Fibroblast of upper back skin (primary cell): ENCODE data around the gene MINDY2.
"Not testable (repeated sequence)": the region's sequence is repeated elsewhere in the genome, so short reads cannot be mapped to it uniquely, and the experiment has no call there.

Source experiments
- DNase-seq: peaks from one replicate; pipeline ENCODE4 v3.0.0-alpha.2; 2013

The MINDY2 gene

GRCh38 chr15:58833681-58834426, 62.8 kb downstream of the MINDY2 start:
- not testable (repeated sequence) for DNase-seq

GRCh38 chr15:58839485-58839884, 68.4 kb downstream of the MINDY2 start:
- peak; percentile 3 for DNase-seq

- peak; percentile 6 for DNase-seq
Measured at GRCh38 chr15:58840048-58840447, 68.9 kb downstream of the MINDY2 start.

DNA sequence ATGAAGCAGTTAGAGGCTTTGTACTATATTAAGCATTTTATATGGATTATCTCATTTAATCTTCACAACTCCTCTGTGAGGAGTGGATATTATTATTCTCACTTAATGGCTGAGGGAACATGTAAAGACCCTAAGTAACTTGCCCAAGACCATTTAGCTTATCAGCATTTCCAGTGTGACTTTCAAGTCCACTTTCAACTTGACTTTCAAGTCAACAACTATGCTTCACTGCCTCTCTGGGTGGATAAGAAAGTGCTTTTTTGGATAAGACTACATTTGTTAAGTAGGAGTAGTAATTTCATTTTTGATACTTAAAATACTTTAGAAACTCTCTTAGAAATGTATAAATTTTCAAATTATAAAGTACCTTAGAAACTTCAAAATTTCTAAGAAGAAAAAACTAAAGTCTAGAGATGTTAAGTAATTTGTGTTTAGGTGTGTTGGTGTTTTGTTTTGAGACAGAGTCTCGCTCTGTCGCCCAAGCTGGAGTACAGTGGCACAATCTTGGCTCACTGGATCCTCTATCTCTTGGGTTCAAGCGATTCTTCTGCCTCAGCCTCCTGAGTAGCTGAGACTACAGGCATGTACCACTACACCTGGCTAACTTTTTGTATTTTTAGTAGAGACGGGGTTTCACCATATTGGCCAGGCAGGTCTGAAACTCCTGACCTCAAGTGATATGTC, 71.8 kb downstream of the MINDY2 start:
- no peak for DNase-seq

DNA sequence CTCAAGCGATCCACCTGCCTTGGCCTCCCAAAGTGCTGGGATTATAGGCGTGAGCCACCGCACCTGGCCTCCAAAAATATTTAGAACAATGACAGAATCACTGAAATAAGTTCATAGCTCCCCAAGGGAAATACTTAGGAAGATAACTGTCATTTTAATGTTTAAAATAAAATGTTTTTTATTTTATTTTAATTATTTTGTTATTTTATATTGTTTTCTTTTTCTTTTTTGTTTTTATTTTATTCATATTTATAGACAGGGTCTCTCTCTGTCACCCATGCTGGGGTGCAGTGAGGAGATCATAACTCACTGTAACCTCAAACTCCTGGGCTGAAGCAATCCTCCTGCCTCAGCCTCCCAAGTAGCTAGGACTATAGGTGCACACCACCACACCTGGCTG, 80.1 kb downstream of the MINDY2 start:
- DNase-seq = not testable (repeated sequence)

DNA sequence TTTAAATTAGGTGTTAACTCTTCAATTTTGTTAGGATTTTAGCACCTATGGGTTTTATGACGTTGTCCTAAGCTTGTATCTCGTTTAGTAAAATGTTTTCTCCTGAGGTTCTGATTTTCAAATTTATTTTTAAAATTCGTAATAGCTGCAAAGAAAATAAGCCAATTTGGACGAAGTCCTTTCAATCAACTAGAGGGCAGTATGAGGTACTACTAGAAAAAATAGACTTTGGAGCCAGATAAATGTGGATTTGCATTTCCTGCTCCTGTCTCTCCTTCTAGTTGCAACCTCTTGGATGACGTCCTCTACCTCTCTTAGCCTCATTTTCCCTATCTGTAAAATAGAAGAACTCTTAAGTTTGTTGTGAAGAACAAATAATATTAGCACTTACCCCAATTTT, 81.2 kb downstream of the MINDY2 start:
- DNase-seq = no peak

GRCh38 chr15:58854593-58854992, 83.5 kb downstream of the MINDY2 start:
- no peak for DNase-seq

- DNase-seq = peak; percentile 85
Measured at GRCh38 chr15:58856086-58856485, 85.0 kb downstream of the MINDY2 start.

DNA sequence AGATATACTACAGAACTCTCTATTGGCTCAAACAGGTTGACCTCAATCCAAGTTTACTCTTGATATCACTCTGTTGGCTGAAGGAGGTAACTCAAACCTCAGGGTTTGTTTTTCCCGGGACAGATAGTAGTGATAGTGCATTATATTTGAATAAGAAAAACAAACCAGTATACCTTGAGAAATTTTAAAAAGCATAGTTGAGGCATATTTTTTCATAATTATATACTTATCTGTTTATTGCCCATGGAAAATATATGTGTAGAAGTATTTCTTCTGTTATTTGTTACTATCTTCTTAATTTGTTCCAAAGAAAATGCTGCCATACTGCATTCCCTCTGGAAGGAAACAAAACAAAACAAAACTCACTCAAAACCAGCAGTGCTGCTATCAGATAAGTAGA, 85.5 kb downstream of the MINDY2 start:
- DNase-seq = not testable (repeated sequence)

GRCh38 chr15:58862326-58862725, 91.2 kb downstream of the MINDY2 start:
- no peak for DNase-seq

DNA sequence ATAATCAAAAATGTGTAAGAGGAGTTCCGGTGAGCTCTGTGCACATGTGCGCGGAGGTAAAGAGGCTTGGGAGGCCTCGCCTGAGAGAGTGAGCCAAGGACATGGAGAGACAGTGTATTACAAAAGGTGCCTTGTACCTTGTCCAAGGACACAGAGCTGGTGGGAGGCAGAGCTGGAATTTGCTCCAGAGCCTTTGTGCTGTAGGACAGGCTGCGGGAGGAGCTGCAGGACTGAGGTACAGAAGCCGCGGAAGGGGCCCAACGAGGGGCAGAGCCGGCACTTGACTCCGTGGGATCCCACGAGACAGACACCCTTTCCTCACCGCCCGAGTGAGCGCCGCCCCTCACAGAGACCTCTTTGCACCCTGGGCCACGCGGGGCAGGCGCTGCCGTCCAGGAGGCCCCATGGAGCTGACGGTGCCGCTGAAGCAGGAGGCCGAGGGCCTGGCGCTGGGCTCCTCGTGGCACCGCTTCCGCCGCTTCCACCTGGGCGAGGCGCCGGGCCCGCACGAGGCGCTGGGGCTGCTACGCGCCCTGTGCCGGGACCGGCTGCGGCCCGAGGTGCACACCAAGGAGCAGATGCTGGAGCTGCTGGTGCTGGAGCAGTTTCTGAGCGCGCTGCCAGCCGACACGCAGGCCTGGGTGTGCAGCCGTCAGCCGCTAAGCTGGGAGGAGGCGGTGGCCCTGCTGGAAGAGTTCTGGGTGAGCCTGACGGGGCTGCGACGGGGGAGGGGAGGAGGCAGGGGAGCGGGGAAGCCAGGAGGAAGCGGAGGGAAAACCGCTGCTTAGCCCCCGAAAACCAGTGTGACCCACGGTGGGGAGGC, 93.7 kb downstream of the MINDY2 start:
- peak; percentile 26 for DNase-seq

DNA sequence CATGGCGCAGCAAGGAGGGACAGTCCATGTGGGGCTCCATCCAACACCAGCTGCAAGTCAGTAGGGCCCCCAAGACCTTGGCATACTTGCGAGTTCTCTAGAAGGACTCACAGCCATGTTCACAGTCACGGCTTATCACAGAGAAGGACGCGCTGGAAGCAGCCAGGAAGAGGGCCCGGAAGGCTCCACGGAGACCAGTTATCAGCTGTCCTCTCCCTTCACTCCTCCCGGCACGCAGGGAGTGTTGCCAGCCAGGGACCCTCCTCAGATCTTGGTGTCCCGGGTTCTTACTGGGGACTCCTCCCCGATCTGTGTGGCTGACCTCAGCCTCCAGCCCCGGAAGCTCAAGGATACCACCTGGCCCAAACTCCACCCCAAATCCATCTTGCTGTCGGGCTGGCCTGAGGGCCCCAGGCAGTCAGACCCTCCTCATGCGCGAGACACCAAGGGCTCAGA, 94.4 kb downstream of the MINDY2 start:
- DNase-seq = no peak

DNA sequence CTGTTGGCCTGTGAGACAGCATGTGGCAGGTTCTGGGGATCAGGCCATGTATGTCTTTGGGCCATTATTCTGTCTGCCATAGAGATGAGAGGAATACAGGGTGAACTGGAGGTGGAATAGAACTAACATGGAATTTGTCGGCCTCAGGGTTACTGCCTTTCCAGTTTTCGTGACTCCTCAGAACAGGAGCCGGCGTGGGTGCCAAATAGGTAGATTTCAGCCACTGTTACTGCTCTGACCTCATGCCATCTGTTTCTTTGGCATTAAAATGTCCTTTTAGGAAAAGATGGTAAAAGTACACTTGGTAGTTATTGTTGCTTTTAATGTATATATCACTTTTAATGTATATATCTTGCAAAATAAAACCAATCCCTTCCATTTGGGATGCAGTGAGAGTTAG, 96.8 kb downstream of the MINDY2 start:
- no peak for DNase-seq

- peak; percentile 59 for DNase-seq
Measured at GRCh38 chr15:58870451-58870850, 99.3 kb downstream of the MINDY2 start.

DNA sequence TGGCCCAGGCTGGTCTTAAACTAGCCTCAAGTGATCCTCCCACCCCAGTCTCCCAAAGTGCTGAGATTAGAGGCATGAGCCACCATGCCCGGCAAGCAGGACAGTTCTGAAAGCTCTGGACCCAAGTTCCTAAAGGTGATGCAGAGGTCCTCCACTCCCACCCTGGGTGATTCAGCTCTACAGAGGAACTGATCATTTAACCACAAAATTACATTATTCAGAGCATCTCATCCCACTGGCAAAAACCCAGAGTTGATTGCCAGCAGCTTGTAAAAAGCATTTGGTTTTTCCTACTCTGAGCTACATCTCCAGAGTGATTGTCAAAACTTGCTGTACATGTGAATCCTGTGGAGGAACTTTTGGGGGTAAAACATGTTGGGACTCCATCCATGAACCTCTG, 102.2 kb downstream of the MINDY2 start:
- DNase-seq = peak; percentile 76

DNA sequence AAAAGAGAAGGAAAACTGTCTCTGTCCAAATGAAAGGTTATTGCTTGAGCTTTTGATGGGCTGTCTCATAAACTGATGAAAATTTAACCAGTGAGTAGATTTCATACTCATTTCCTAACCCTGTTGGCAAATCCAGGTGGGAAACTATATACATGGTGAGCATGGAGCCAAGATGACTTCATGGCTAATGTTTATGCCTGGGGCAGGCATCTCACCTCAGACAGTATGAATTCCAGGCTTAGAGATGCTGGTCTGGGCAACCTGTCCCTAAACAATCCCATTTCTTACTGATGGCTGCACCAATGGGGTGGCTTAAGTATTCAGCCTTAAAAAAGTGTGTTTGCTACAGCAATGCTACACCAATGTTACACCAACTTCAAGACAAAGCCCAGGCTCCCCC, 104.2 kb downstream of the MINDY2 start:
- no peak for DNase-seq

DNA sequence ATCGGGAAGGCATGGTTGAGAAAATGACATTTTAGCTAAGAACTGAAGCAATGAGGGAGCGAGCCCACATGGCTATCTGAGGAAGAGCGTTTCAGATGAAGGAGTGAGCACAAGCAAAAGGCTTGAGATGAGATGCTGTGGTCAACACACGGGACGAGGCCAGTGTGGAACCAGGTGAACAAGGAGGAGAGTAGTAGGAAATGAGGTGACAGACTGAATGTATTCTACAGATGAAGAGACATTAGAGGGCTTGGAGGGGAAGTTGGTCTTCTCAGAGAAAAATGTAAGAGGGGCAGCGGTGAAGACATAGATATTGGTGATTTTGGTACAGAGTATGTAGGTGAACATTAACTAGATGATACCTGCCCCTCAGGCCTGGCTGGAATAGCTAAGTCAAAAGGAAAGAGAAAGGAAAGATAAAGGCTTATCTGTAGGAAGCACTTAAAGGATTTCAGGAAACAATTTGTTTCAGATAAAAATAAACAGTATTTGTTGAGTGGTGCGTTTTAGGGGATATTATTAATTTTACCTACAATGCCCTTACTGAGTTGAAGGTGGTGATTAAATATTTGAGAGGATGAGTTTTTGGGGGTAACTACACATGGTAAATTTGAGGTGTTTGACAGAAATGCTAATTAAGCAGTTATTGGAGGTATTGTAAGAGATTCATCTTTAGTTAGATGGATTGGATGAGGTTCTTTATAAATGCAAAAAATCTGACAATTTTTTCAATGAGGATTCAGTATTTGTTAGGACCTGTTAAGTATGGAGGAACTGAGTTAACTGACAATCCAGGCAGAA, 105.4 kb downstream of the MINDY2 start:
- no peak for DNase-seq

DNA sequence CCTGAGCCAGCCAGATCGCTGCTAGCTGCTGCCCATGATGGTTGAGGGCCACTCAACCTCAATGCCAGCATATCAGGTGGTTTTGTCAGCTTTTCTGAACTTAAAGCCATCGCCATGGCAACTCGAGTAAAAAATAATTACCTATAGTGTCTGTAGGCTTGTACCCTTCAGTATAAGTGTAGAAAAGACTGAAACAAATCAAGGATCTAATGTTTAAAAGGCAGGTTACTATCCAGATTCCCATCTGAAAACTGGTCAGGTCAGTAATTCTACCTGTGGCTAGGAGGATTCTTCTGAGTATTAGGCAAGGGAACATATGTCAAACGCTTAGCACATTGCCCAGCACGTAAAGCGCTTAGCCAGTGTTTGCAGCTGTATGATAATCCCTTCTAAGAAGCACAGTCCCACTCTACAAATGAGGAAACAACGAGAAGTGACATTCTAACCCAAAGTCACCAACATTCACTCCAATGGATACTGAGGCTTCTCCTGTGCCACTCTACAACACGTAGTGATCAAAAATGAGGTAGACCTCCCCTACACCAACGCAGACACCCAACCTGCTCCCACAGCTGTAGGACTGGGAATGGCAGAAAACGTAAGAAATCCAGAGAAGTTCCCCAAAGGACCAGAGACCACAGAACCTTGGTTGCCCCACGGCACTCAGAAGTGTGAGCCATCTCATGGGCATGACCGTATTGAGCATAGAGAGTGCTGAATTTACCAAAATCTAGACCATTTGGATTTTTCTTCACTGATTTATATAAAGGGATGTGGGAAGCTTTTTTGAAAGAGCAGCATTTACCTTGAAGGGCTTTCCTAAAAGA, 107.1 kb downstream of the MINDY2 start:
- no peak for DNase-seq

- no peak for DNase-seq
Measured at GRCh38 chr15:58880320-58880719, 109.2 kb downstream of the MINDY2 start.

- DNase-seq = no peak
Measured at GRCh38 chr15:58882243-58882642, 111.1 kb downstream of the MINDY2 start.

- DNase-seq = not testable (repeated sequence)
Measured at GRCh38 chr15:58883926-58884325, 112.8 kb downstream of the MINDY2 start.

DNA sequence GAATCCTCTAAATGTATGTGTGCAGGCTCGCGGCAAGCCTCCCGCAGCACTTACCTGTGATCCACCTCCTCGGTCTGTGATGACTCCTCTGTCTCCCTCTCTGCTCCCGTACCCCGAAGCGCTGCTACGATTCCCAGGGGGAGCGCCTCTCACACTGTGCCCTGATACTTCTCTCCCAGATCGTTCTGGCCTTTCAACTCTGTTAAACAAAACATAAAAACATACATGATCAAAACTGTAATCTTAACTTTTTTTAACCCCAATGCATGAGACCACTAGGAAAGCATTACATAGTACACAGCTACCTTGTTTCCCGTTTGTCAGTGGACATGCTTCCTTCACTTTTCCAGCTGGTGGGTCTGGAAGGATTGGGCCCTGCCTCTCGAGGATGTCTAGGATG, 115.8 kb downstream of the MINDY2 start:
- DNase-seq = no peak
